Neutrophil (primary cell): ENCODE results near the gene CCDC40.

Experiments used
- H3K27ac ChIP-seq: fragments of 200-600 bp; sonication (generic); 2 replicates; pipeline ENCODE4 v1.5.1; 2016; ENCODE audit warnings: mild to moderate bottlenecking, moderate library complexity
- H3K27me3 ChIP-seq: fragments of 200-600 bp; sonication (generic); 2 replicates; pipeline ENCODE4 v1.6.0; 2016; ENCODE audit warnings: mild to moderate bottlenecking
- H3K36me3 ChIP-seq: fragments of 200-600 bp; sonication (generic); 2 replicates; pipeline ENCODE4 v1.5.1; 2017
- H3K4me1 ChIP-seq, 2 experiments: fragments of 200-600 bp in 1 of 2; sonication (generic) in 1 of 2; 1 replicate in 1 of 2; 2 replicates in 1 of 2; pipeline versions ENCODE4 v1.5.1 to v1.6.1; 2013 to 2016; ENCODE audit warnings: low read depth in 1 of 2, low read length in 1 of 2, mild to moderate bottlenecking in 1 of 2, moderate library complexity in 1 of 2; ENCODE audit not compliant: control insufficient read depth in 1 of 2, insufficient read depth in 1 of 2
- H3K4me3 ChIP-seq, 2 experiments: fragments of 200-600 bp in 1 of 2; sonication (generic) in 1 of 2; 1 replicate in 1 of 2; 2 replicates in 1 of 2; pipeline ENCODE4 v1.5.1; 2013 to 2016; ENCODE audit warnings: low read depth in 1 of 2, low read length in 1 of 2, mild to moderate bottlenecking in 1 of 2, moderate library complexity in 1 of 2
- H3K9me3 ChIP-seq: fragments of 200-600 bp; sonication (generic); 2 replicates; pipeline ENCODE4 v1.5.1; 2016
- TF ChIP-seq, protein P1 (sequence below): fragments of 200-600 bp; sonication (generic); IDR thresholded peaks from 2 replicates; pipeline ENCODE4 v1.5.1; 2016; ENCODE audit warnings: antibody characterized with exemption

CCDC40 gene

DNA sequence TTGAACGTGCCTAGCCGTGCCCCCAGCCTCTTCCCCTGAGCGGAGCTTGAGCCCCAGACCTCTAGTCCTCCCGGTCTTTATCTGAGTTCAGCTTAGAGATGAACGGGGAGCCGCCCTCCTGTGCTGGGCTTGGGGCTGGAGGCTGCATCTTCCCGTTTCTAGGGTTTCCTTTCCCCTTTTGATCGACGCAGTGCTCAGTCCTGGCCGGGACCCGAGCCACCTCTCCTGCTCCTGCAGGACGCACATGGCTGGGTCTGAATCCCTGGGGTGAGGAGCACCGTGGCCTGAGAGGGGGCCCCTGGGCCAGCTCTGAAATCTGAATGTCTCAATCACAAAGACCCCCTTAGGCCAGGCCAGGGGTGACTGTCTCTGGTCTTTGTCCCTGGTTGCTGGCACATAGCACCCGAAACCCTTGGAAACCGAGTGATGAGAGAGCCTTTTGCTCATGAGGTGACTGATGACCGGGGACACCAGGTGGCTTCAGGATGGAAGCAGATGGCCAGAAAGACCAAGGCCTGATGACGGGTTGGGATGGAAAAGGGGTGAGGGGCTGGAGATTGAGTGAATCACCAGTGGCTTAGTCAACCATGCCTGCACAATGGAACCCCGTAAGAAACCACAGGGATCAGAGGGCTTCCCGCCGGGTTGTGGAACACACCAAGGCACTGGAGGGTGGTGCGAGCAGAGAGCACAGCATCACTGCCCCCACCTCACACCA lies 65.7 kb downstream of the CCDC40 start:
- Histone ChIP-seq H3K27me3 (peaks cover 9% of the 10 kb centered on the region), H3K27ac (peak overlapping the region; percentile 87), H3K9me3 (no peaks in the 10 kb centered on the region), H3K4me1 (peaks cover 23 to 24% of the 10 kb centered on the region in 2 experiments), H3K36me3 (no peaks in the 10 kb centered on the region), H3K4me3 (peak overlapping the region; percentile 93 to 95)
- TF ChIP-seq, protein P1, sequence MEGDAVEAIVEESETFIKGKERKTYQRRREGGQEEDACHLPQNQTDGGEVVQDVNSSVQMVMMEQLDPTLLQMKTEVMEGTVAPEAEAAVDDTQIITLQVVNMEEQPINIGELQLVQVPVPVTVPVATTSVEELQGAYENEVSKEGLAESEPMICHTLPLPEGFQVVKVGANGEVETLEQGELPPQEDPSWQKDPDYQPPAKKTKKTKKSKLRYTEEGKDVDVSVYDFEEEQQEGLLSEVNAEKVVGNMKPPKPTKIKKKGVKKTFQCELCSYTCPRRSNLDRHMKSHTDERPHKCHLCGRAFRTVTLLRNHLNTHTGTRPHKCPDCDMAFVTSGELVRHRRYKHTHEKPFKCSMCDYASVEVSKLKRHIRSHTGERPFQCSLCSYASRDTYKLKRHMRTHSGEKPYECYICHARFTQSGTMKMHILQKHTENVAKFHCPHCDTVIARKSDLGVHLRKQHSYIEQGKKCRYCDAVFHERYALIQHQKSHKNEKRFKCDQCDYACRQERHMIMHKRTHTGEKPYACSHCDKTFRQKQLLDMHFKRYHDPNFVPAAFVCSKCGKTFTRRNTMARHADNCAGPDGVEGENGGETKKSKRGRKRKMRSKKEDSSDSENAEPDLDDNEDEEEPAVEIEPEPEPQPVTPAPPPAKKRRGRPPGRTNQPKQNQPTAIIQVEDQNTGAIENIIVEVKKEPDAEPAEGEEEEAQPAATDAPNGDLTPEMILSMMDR, result no peak

DNA sequence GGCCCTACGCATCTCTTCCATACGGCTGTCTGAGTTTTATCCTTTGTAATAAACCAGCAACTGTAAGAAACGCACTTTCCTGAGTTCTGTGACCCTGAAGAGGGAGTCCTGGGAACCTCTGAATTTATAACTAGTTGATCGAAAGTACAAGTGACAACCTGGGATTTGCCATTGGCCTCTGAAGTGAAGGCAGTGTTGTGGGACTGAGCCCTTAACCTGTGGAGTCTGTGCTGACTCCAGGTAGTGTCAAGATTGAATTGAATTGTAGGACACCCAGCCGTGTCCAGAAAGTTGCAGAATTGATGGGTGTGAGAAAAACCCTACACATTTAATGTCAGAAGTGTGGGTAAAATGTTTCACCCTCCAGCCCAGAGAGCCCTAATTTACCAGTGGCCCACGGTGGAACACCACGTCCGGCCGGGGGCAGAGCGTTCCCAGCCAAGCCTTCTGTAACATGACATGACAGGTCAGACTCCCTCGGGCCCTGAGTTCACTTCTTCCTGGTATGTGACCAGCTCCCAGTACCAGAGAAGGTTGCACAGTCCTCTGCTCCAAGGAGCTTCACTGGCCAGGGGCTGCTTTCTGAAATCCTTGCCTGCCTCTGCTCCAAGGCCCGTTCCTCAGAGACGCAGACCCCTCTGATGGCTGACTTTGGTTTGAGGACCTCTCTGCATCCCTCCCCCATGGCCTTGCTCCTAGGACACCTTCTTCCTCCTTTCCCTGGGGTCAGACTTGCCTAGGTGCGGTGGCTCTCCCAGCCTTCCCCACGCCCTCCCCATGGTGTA lies 66.4 kb downstream of the CCDC40 start:
- Histone ChIP-seq H3K9me3 (no peaks in the 10 kb centered on the region), H3K27ac (no peak overlapping the region), H3K27me3 (peaks cover 9% of the 10 kb centered on the region), H3K4me1 (peaks cover 23 to 24% of the 10 kb centered on the region in 2 experiments), H3K36me3 (no peaks in the 10 kb centered on the region), H3K4me3 (peak overlapping the region; percentile 93 to 95)
- TF ChIP-seq, protein P1, result no peak

DNA sequence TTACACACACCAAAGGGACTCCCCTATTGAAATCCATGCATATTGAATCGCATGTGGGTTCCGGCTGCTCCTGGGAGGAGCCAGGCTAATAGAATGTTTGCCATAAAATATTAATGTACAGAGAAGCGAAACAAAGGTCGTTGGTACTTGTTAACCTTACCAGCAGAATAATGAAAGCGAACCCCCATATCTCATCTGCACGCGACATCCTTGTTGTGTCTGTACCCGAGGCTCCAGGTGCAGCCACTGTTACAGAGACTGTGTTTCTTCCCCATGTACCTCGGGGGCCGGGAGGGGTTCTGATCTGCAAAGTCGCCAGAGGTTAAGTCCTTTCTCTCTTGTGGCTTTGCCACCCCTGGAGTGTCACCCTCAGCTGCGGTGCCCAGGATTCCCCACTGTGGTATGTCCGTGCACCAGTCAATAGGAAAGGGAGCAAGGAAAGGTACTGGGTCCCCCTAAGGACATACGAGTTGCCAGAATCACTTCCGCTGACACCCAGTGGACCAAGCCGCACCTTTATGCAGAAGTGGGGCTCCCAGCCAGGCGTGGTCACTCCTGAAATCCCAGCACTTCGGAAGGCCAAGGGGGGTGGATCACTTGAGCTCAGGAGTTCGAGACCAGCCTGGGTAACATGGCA lies 67.1 kb downstream of the CCDC40 start:
- Histone ChIP-seq H3K4me3 (no peak overlapping the region), H3K36me3 (no peaks in the 10 kb centered on the region), H3K9me3 (no peaks in the 10 kb centered on the region), H3K27me3 (peaks cover 9% of the 10 kb centered on the region), H3K27ac (no peak overlapping the region), H3K4me1 (peaks cover 23 to 24% of the 10 kb centered on the region in 2 experiments)
- TF ChIP-seq, protein P1, result no peak

DNA sequence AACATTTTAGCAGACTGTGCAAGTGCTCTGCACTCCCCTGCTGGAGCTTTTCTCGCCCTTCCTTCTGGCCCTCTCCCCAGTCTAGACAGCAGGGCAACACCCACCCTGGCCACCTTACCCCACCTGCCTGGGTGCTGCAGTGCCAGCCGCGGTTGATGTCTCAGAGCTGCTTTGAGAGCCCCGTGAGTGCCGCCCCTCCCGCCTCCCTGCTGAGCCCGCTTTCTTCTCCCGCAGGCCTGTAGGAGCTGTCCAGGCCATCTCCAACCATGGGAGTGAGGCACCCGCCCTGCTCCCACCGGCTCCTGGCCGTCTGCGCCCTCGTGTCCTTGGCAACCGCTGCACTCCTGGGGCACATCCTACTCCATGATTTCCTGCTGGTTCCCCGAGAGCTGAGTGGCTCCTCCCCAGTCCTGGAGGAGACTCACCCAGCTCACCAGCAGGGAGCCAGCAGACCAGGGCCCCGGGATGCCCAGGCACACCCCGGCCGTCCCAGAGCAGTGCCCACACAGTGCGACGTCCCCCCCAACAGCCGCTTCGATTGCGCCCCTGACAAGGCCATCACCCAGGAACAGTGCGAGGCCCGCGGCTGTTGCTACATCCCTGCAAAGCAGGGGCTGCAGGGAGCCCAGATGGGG lies 68.0 kb downstream of the CCDC40 start:
- TF ChIP-seq, protein P1, result no peak
- no peaks in the 10 kb centered on the region for H3K36me3 ChIP-seq
- H3K4me1 ChIP-seq, result peaks cover 23 to 24% of the 10 kb centered on the region in 2 experiments
- no peak overlapping the region for H3K27ac ChIP-seq
- no peak overlapping the region for H3K4me3 ChIP-seq
- H3K27me3 ChIP-seq, result peaks cover 8% of the 10 kb centered on the region
- no peaks in the 10 kb centered on the region for H3K9me3 ChIP-seq

DNA sequence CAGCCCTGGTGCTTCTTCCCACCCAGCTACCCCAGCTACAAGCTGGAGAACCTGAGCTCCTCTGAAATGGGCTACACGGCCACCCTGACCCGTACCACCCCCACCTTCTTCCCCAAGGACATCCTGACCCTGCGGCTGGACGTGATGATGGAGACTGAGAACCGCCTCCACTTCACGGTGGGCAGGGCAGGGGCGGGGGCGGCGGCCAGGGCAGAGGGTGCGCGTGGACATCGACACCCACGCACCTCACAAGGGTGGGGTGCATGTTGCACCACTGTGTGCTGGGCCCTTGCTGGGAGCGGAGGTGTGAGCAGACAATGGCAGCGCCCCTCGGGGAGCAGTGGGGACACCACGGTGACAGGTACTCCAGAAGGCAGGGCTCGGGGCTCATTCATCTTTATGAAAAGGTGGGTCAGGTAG lies 68.5 kb downstream of the CCDC40 start:
- no peak overlapping the region for H3K27ac ChIP-seq
- no peaks in the 10 kb centered on the region for H3K36me3 ChIP-seq
- H3K4me1 ChIP-seq, result peaks cover 23 to 24% of the 10 kb centered on the region in 2 experiments
- H3K9me3 ChIP-seq, result no peaks in the 10 kb centered on the region
- TF ChIP-seq, protein P1, result no peak
- no peak overlapping the region for H3K4me3 ChIP-seq
- H3K27me3 ChIP-seq, result peaks cover 2% of the 10 kb centered on the region
